ENCODE results near the gene SNX32.

- TF ChIP-seq, protein P1, sequence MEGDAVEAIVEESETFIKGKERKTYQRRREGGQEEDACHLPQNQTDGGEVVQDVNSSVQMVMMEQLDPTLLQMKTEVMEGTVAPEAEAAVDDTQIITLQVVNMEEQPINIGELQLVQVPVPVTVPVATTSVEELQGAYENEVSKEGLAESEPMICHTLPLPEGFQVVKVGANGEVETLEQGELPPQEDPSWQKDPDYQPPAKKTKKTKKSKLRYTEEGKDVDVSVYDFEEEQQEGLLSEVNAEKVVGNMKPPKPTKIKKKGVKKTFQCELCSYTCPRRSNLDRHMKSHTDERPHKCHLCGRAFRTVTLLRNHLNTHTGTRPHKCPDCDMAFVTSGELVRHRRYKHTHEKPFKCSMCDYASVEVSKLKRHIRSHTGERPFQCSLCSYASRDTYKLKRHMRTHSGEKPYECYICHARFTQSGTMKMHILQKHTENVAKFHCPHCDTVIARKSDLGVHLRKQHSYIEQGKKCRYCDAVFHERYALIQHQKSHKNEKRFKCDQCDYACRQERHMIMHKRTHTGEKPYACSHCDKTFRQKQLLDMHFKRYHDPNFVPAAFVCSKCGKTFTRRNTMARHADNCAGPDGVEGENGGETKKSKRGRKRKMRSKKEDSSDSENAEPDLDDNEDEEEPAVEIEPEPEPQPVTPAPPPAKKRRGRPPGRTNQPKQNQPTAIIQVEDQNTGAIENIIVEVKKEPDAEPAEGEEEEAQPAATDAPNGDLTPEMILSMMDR (IDR thresholded peaks at IDR 0.05): no peak
- TF ChIP-seq POLR2AphosphoS5 (IDR thresholded peaks at IDR 0.05): no peak
Observed at GRCh38 chr11:65866509-65867283, 32.9 kb downstream of the SNX32 start.
